G401 (cell line): ENCODE results near the gene TMEM248. TPM values are rescaled to one million over a fixed set of nuclear protein-coding genes. Genes with fewer than 3 reads are reported as not detected.
"Not testable (repeated sequence)": the region's sequence is repeated elsewhere in the genome, so short reads cannot be mapped to it uniquely, and the experiment has no call there.

Experiments
- DNase-seq: peaks from one replicate; pipeline ENCODE4 v3.0.0-alpha.2; 2015; ENCODE audit warnings: low spot score
- in situ Hi-C: cut with HindIII; loops from 2 replicates; pipeline ENCODE4 v1.10.0; 2016; ENCODE audit warnings: low sequenced_read_pairs, mixed read lengths
- total RNA-seq: library from RNA; depleted of rRNA; stranded (reverse); fragments of >200 nt; shearing (Covaris generic); gene quantifications from 2 replicates; pipeline ENCODE4 v1.2.3, GENCODE V29; 2014

Gene TMEM248
- total RNA-seq, 1 experiment from 2014 or later = 136 TPM

GRCh38 chr7:66937940-66938339 is 16.9 kb downstream of the TMEM248 start:
- in situ Hi-C loops = no loop called here
- DNase-seq = no peak

DNA sequence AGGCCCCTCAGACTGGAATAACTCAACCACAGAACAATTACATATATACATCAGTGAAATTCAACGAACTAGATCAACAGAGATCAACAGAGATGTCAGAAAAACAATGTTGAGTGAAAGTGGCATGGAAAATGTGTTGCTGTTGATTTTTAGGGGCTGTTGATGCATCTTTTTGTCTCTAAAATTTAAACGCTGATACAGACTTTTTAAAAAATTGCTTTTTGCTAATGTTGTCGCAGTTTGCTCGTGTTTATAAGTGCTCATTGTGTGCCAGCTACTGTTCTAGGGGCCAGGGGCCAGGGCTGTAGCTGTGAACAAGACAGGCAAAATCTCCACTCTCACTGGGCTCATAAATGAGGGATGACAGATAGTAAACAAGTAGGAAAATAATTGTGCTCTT is 18.3 kb downstream of the TMEM248 start:
- no peak for DNase-seq
- in situ Hi-C loops = no loop called here

- no peak for DNase-seq
- in situ Hi-C loops = no loop called here
Measured at GRCh38 chr7:66946545-66946944, 25.5 kb downstream of the TMEM248 start.

DNA sequence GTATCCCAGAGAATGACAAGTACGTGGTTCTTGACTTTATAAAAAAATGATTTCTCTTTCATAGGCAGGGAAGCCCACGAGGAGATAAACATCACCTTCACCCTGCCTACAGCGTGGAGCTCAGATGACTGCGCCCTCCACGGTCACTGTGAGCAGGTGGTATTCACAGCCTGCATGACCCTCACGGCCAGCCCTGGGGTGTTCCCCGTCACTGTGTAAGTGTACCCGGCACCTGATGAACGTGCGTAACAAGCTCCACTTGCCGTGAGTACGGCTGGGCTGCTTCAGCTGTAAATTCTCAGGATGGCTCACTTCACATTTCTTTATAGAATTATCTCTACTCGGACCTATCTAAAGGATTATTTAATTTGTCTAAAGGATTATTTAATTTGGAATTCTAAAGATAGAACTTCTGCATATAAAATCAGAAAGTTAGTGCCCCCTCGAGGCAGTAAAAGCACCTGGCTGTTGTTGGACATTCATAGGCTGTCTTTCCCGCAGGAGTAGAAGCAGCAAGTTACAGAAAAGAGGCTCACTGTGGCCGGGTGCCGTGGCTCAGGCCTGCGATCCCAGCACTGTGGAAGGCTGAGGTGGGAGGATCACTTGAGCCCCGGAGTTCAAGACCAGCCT is 27.6 kb downstream of the TMEM248 start:
- in situ Hi-C loops = no loop called here
- DNase-seq = no peak

- in situ Hi-C loops = no loop called here
- DNase-seq = no peak
Measured at GRCh38 chr7:66950311-66950710, 29.3 kb downstream of the TMEM248 start.

DNA sequence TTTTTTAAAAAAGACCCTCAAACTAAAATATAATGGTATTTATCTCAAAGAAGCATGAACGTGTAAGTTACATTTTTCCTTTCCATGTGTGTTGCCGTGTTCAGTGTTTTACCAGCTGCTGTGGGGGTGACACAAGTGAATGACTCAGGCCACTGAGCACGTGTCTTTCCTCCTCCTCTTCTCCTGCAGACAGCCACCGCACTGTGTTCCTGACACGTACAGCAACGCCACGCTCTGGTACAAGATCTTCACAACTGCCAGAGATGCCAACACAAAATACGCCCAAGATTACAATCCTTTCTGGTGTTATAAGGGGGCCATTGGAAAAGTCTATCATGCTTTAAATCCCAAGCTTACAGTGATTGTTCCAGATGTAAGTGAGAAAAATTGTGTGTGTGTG is 29.7 kb downstream of the TMEM248 start:
- DNase-seq = no peak
- in situ Hi-C loops = no loop called here

GRCh38 chr7:66952343-66953043 is 31.5 kb downstream of the TMEM248 start:
- no peak for DNase-seq
- in situ Hi-C loops = no loop called here

DNA sequence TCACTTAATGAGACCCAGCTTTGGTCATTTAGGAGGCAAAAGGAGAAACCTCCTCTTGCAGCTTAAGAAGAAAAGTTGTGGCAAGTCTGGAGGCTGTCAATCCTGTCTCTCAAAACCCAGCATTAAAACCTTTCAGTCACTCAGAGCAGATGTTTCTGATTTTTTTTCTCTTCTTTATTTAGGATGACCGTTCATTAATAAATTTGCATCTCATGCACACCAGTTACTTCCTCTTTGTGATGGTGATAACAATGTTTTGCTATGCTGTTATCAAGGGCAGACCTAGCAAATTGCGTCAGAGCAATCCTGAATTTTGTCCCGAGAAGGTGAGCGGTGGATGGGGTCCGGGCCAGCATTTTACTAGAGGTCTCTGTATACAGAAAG is 32.0 kb downstream of the TMEM248 start:
- in situ Hi-C loops = no loop called here
- no peak for DNase-seq

GRCh38 chr7:66957595-66958290 is 36.7 kb downstream of the TMEM248 start:
- DNase-seq = peak; percentile 70
- in situ Hi-C loops = no loop called here

DNA sequence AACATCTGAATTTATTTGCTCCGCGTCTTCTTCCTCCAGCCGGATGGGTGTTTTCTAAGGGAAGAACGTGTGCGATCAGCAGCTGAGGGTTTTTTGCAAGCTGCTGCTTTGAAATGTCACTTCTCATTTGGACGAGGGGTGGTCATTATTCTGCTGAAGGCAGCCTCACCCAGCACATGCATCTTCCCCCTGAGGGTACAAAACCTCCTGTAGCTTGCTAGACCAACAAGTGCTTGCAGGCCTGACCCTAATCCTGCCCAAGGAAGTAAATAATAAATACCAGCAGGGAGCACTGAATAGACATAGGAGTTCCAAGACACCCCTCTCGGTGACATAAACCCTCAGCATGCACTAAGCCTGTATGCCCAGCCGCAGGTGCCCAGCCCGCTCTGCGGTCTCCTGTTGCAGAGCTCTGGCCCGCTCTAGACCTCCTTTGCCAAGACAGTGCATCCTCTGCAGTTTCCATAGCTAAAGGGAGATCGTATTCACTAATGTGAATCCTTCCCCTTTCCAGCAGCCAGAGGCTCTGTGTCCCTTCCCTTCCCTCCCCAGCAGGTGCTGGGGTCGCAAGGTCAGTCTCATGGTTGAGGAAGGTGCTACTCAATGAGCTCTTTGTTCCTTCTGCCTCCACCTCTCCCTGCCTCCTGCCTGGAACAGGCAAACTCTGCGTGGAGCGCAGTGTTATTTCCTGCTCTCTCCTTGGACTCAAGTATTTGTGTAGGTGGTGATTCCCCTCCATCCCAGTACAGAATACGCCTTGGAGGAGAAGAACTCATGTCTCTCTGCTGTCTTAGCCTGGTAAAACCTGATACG is 37.7 kb downstream of the TMEM248 start:
- peak; percentile 27 for DNase-seq
- in situ Hi-C loops = no loop called here

- no peak for DNase-seq
- in situ Hi-C loops = no loop called here
Measured at GRCh38 chr7:66960192-66960591, 39.2 kb downstream of the TMEM248 start.

GRCh38 chr7:66961096-66961495 is 40.1 kb downstream of the TMEM248 start:
- in situ Hi-C loops = no loop called here
- DNase-seq = no peak

DNA sequence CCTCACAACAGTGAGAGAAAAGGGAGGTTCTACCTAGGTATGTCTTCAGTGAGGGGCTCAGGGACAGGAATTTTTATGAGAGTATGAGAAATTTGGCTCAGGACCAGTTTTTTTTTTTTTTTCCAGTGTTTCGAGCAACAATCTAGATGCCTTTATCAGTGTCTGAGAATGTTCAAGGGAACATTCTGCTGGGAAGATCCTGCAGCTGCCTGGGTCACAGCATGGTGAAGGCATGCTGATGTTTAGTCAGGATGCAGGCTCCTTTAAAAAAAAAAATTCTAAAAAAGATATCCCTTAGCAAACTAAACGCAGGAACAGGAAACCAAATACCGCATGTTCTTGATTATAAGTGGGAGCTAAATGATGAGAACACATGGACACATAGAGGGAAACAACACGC is 43.4 kb downstream of the TMEM248 start:
- in situ Hi-C loops = no loop called here
- DNase-seq = no peak

DNA sequence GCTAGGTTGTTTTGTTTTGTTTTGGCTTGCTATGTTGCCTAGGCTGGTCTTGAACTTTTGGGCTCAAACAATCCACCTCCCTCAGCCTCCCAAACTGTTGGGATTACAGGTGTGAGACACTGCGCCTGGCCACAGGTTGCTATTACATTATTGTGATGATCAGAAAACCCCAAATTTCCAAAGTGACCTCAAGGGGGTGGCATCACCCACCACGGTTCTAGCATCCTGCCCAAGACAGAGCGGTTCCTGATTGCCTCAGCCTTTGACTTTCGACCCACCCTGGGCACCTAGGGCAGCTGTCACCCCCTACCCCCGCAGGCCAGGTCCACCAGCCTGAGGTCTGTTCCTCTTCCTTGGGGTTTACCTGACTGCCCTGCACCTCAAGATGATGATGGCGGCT is 46.0 kb downstream of the TMEM248 start:
- no peak for DNase-seq
- in situ Hi-C loops = no loop called here

GRCh38 chr7:66969001-66969400 is 48.0 kb downstream of the TMEM248 start:
- in situ Hi-C loops, DNase-seq: not testable (repeated sequence)

DNA sequence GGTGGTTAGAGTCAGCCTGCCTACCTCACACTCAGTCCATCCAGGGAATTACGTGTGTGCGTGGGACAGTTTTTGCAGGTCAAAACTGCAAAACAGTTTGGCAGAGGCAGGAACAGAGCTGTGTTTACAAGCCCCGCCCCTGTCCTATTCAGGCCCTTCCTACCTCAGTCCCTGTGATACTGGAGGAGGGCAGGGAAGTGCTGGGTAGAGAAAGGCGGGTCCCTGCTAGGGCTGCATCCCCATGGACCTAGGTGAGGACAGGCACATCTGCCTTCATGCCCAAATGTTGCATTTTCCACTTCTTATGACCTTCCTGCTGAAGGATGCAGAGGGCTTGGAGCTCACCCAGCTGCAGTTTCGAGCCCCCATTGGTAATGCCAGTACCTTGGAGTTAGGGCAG is 49.3 kb downstream of the TMEM248 start:
- in situ Hi-C loops = no loop called here
- no peak for DNase-seq

GRCh38 chr7:66974986-66975590 is 54.1 kb downstream of the TMEM248 start:
- no peak for DNase-seq

DNA sequence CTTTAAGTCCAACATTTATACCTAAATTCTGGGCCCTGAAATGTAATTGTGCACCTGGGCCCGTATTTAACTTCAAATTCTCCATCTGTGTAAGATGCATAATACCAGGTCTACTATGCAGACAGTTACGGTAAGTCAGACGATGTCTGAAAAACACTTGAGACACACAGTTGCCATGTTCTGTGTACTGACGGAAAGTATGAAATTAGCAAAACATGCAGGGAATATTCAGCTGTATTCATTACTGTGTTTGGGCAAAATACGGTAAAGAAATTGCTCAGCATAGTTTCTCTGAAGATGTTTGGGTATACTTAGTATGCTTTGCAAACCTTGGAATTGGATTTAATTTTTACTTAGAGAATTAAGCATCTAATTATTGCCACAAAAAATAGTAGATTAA is 57.3 kb downstream of the TMEM248 start:
- DNase-seq, in situ Hi-C loops: not testable (repeated sequence)

More at GRCh38 chr7:66974986-66975590, 54.1 kb downstream of the TMEM248 start:
- in situ Hi-C loops = no loop called here

GRCh38 chr7:66979013-66979412 is 58.0 kb downstream of the TMEM248 start:
- DNase-seq, in situ Hi-C loops: not testable (repeated sequence)
